Measurements from ENCODE around the gene APOL5.

APOL5 gene

GRCh38 chr22:35733791-35734516 is 16.3 kb downstream of the APOL5 start:
- Histone ChIP-seq H3K27ac (replicated peaks) (no peak overlapping the region), H3K4me3 (replicated peaks; ENCODE audit: insufficient read depth, low read length) (no peak overlapping the region), H3K27me3 (ENCODE audit: insufficient read depth, poor library complexity, severe bottlenecking) (peaks cover 3% of the 10 kb centered on the region)
- no peak for TF ChIP-seq REST (IDR thresholded peaks at IDR 0.05; ENCODE audit: insufficient replicate concordance, low read depth)
- TF ChIP-seq CTCF (IDR thresholded peaks at IDR 0.05; ENCODE audit: insufficient read depth, low read length), result no peak
- TF ChIP-seq GABPA (IDR thresholded peaks at IDR 0.05; ENCODE audit: low read depth), result no peak
- TF ChIP-seq POLR2AphosphoS5 (IDR thresholded peaks at IDR 0.05; ENCODE audit: low read depth), result no peak
- TF ChIP-seq SPI1 (IDR thresholded peaks at IDR 0.05; ENCODE audit: borderline replicate concordance, low read depth), result no peak
- DNase-seq (ENCODE audit: low read depth in 1 of 2, low spot score in 1 of 2), result no peak

- peaks cover 3% of the 10 kb centered on the region for H3K27me3 ChIP-seq (ENCODE audit: insufficient read depth, poor library complexity, severe bottlenecking)
- H3K4me3 ChIP-seq (replicated peaks; ENCODE audit: insufficient read depth, low read length), result no peak overlapping the region
- TF ChIP-seq REST (IDR thresholded peaks at IDR 0.05; ENCODE audit: insufficient replicate concordance, low read depth) (no peak), CTCF (IDR thresholded peaks at IDR 0.05; ENCODE audit: insufficient read depth, low read length) (no peak), POLR2AphosphoS5 (IDR thresholded peaks at IDR 0.05; ENCODE audit: low read depth) (no peak), GABPA (IDR thresholded peaks at IDR 0.05; ENCODE audit: low read depth) (no peak), SPI1 (IDR thresholded peaks at IDR 0.05; ENCODE audit: borderline replicate concordance, low read depth) (no peak)
- no peak overlapping the region for H3K27ac ChIP-seq (replicated peaks)
- no peak for DNase-seq (ENCODE audit: low read depth in 1 of 2, low spot score in 1 of 2)
Measured at GRCh38 chr22:35734517-35734827, 16.8 kb downstream of the APOL5 start.

GRCh38 chr22:35735542-35735941 is 17.9 kb downstream of the APOL5 start:
- H3K4me3 ChIP-seq (replicated peaks; ENCODE audit: insufficient read depth, low read length), result no peak overlapping the region
- H3K27me3 ChIP-seq (ENCODE audit: insufficient read depth, poor library complexity, severe bottlenecking), result peaks cover 3% of the 10 kb centered on the region
- no peak overlapping the region for H3K27ac ChIP-seq (replicated peaks)
- TF ChIP-seq GABPA (IDR thresholded peaks at IDR 0.05; ENCODE audit: low read depth), result no peak
- TF ChIP-seq POLR2AphosphoS5 (IDR thresholded peaks at IDR 0.05; ENCODE audit: low read depth), result no peak
- TF ChIP-seq REST (IDR thresholded peaks at IDR 0.05; ENCODE audit: insufficient replicate concordance, low read depth), result no peak
- TF ChIP-seq CTCF (IDR thresholded peaks at IDR 0.05; ENCODE audit: insufficient read depth, low read length), result no peak
- TF ChIP-seq SPI1 (IDR thresholded peaks at IDR 0.05; ENCODE audit: borderline replicate concordance, low read depth), result no peak
- DNase-seq (ENCODE audit: low read depth in 1 of 2, low spot score in 1 of 2), result no peak

Data from HL-60 (cell line).